Muscle of leg (tissue), 11 donors: Measurements from ENCODE around the gene LYRM4. TPM values are rescaled to one million over a fixed set of nuclear protein-coding genes. Genes with fewer than 3 reads are reported as not detected.

Experiments used
- DNase-seq: peaks from one replicate; pipeline ENCODE4 v3.0.0; 2013
- H3K27ac ChIP-seq: one replicate; pipeline ENCODE4 v1.5.1; 2013; ENCODE audit warnings: mild to moderate bottlenecking, low read length, control low read depth
- H3K27me3 ChIP-seq: one replicate; pipeline ENCODE4 v1.6.1; 2013; ENCODE audit warnings: low read length; ENCODE audit not compliant: control insufficient read depth, insufficient read depth
- H3K36me3 ChIP-seq: one replicate; pipeline ENCODE4 v1.6.1; 2013; ENCODE audit warnings: low read length; ENCODE audit not compliant: control insufficient read depth, insufficient read depth
- H3K4me1 ChIP-seq: one replicate; pipeline ENCODE4 v1.6.1; 2013; ENCODE audit warnings: low read length; ENCODE audit not compliant: control insufficient read depth, insufficient read depth
- H3K4me3 ChIP-seq: one replicate; pipeline ENCODE4 v1.5.1; 2013; ENCODE audit warnings: low read length, control low read depth
- H3K9me3 ChIP-seq: replicated peaks from 2 replicates; pipeline ENCODE4 v1.6.1; 2013; ENCODE audit warnings: low read depth, low read length; ENCODE audit not compliant: control insufficient read depth
- WGBS: methylation state at CpG from one replicate; pipeline ENCODE4 v1.1.5; 2013; ENCODE audit warnings: missing lambda C conversion rate; ENCODE audit not compliant: insufficient coverage; 5-methylcytosine and 5-hydroxymethylcytosine counted together
- polyA plus RNA-seq, 8 donors: library from polyadenylated mRNA; unstranded; fragments of 120-200 nt; gene quantifications; one replicate each; pipeline versions ENCODE4 v1.2.1 to v1.2.3, GENCODE V29; 2013; ENCODE audit warnings: inconsistent platforms in 1 of 8, low replicate concordance in 1 of 8; ENCODE audit not compliant: insufficient read length in 8 of 8, insufficient read depth in 1 of 8
- total RNA-seq: library from RNA; stranded (reverse); fragments of 120-200 nt; gene quantifications from one replicate; pipeline ENCODE4 v1.2.4, GENCODE V29; 2013

LYRM4 gene
- total and polyA plus RNA-seq, 9 donors, result 21.8 to 36.6 (median 29.4) TPM

DNA sequence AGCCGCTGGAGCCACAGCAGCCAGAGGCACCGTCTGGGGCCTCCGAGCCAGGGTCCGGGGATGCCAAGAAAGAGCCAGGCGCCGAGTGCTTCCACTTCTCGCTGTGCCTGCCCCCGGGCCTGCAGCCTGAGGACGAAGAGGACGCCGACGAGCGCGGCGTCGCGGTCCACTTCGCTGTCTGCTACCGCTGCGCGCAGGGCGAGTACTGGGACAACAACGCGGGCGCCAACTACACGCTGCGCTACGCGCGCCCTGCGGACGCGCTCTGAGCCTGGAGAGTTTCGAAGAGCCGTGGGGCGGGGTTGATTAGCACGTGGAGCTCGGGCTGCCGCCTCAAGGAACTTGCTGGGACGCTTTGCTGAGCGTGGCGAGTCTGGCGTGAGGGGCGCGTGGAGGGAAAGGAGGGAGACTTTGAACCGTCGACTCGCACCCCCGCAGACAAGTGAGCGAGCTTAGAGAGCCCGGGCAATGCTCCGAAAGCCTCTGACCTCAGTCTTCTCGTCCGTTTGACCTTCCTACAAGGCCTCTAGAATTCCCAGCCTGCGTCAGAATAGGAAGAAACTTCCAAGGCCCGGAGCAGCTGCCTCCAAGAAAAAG, 174.4 kb downstream of the LYRM4 start:
- Histone ChIP-seq H3K27ac (peak overlapping the region; percentile 7), H3K9me3 (no peaks in the 10 kb centered on the region), H3K36me3 (no peaks in the 10 kb centered on the region), H3K4me1 (peaks cover 14% of the 10 kb centered on the region), H3K27me3 (peaks cover 13% of the 10 kb centered on the region), H3K4me3 (peak overlapping the region; percentile 64)
- peak; percentile 50 for DNase-seq
- 19% methylated on average over 54 of the region's 56 CpGs for WGBS

GRCh38 chr6:5085648-5086293, 175.0 kb downstream of the LYRM4 start:
- H3K9me3 ChIP-seq, result no peaks in the 10 kb centered on the region
- DNase-seq, result peak; percentile 66
- H3K36me3 ChIP-seq, result no peaks in the 10 kb centered on the region
- peaks cover 13% of the 10 kb centered on the region for H3K27me3 ChIP-seq
- H3K4me1 ChIP-seq, result peaks cover 14% of the 10 kb centered on the region
- H3K27ac ChIP-seq, result peak overlapping the region; percentile 80
- H3K4me3 ChIP-seq, result peak overlapping the region; percentile 64
- WGBS, result under 1% methylated on average over 74 of the region's 74 CpGs

- peaks cover 13% of the 10 kb centered on the region for H3K27me3 ChIP-seq
Measured at GRCh38 chr6:5084781-5085647, 175.7 kb downstream of the LYRM4 start, which contains the start of gene PPP1R3G. TSS of gene PPP1R3G (plus strand) at chr6:5085341. CDS start at chr6:5085486, 145 bp downstream.

GRCh38 chr6:5084360-5084780, 176.4 kb downstream of the LYRM4 start:
- H3K4me3 ChIP-seq, result peak overlapping the region; percentile 64
- no peaks in the 10 kb centered on the region for H3K9me3 ChIP-seq
- peak overlapping the region; percentile 80 for H3K27ac ChIP-seq
- no peaks in the 10 kb centered on the region for H3K36me3 ChIP-seq
- WGBS, result 0% methylated on average over 57 of the region's 57 CpGs
- H3K4me1 ChIP-seq, result peaks cover 14% of the 10 kb centered on the region
- no peak for DNase-seq
- H3K27me3 ChIP-seq, result peaks cover 13% of the 10 kb centered on the region

More at GRCh38 chr6:5084781-5085647, 175.7 kb downstream of the LYRM4 start, which contains the start of gene PPP1R3G:
- peak; percentile 85 for DNase-seq
- H3K9me3 ChIP-seq, result no peaks in the 10 kb centered on the region
- H3K27ac ChIP-seq, result peak within 1 kb of the TSS; percentile 80
- H3K4me1 ChIP-seq, result peaks cover 14% of the 10 kb centered on the region
- H3K4me3 ChIP-seq, result peak within 1 kb of the TSS; percentile 64
- no peaks in the 10 kb centered on the region for H3K36me3 ChIP-seq
- 0% methylated on average over 70 of the region's 83 CpGs for WGBS

DNA sequence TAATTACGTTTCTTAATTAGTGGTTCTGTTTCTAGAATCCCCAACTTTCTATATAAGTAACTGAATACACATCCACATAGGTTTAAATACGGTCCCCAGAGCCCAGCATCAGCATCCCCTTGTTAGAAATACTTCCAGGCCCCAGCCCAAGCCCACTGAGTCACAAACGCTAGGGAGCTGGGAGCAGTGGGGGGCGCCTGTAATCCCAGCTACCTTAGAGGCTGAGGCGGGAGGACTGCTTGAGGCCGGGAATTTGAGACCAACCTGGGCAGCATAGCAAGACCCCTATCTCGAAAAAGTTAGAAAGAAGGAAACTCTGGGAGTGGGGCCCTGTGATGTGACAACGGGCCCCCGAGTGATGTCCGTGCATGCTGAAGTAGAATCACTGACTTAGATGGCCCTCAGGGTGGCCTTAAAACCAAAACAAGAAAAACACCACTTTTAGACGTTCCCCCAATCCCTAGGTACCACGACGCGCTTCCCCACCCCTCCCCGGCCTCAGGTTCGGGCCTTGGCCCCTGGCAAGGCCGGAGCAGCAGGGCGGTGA, 176.9 kb downstream of the LYRM4 start:
- peaks cover 14% of the 10 kb centered on the region for H3K4me1 ChIP-seq
- no peak for DNase-seq
- peak overlapping the region; percentile 24 for H3K4me3 ChIP-seq
- H3K27ac ChIP-seq, result peak overlapping the region; percentile 13
- peaks cover 13% of the 10 kb centered on the region for H3K27me3 ChIP-seq
- no peaks in the 10 kb centered on the region for H3K36me3 ChIP-seq
- no peaks in the 10 kb centered on the region for H3K9me3 ChIP-seq
- WGBS, result 51% methylated on average over 11 of the region's 18 CpGs

- Histone ChIP-seq H3K9me3 (no peaks in the 10 kb centered on the region), H3K4me3 (no peak overlapping the region), H3K27ac (no peak overlapping the region), H3K27me3 (peaks cover 13% of the 10 kb centered on the region), H3K36me3 (no peaks in the 10 kb centered on the region), H3K4me1 (peaks cover 14% of the 10 kb centered on the region)
- 56% methylated on average over 2 of the region's 4 CpGs for WGBS
- DNase-seq, result no peak
Measured at GRCh38 chr6:5083307-5083583, 177.5 kb downstream of the LYRM4 start.

GRCh38 chr6:5082487-5083306, 178.1 kb downstream of the LYRM4 start:
- H3K4me3 ChIP-seq, result no peak overlapping the region
- no peak for DNase-seq
- WGBS, result 72% methylated on average over 7 of the region's 12 CpGs
- H3K36me3 ChIP-seq, result no peaks in the 10 kb centered on the region
- peaks cover 14% of the 10 kb centered on the region for H3K4me1 ChIP-seq
- no peaks in the 10 kb centered on the region for H3K9me3 ChIP-seq
- H3K27ac ChIP-seq, result no peak overlapping the region
- peaks cover 13% of the 10 kb centered on the region for H3K27me3 ChIP-seq

GRCh38 chr6:5081955-5082354, 178.8 kb downstream of the LYRM4 start:
- Histone ChIP-seq H3K36me3 (no peaks in the 10 kb centered on the region), H3K9me3 (no peaks in the 10 kb centered on the region), H3K27ac (no peak overlapping the region), H3K4me3 (no peak overlapping the region), H3K27me3 (peaks cover 9% of the 10 kb centered on the region), H3K4me1 (peaks cover 14% of the 10 kb centered on the region)
- no peak for DNase-seq
- 97% methylated on average over 3 of the region's 4 CpGs for WGBS

DNA sequence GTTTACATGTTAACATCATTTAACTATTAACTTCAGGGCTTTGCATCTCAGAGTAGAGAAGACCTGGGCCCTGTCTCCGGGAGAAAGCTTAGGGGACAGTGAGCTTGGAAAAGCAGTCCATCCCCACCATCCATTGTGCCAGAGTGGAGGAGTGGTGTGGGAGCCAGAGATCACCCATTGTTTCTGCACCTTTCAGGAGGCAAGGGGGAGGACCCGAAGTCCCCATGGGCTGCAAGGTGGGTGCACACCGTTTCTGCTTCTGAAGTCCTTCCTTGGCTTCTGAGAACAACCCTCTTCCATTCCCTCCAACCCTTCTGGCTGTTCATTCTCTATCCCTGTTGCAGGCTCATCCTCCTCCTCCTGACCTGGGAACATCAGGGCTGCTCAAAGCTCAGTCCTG, 179.6 kb downstream of the LYRM4 start:
- Histone ChIP-seq H3K4me1 (peaks cover 8% of the 10 kb centered on the region), H3K27ac (no peak overlapping the region), H3K36me3 (no peaks in the 10 kb centered on the region), H3K9me3 (no peaks in the 10 kb centered on the region), H3K27me3 (peaks cover under 1% of the 10 kb centered on the region), H3K4me3 (no peak overlapping the region)
- 88% methylated on average over 2 of the region's 3 CpGs for WGBS
- no peak for DNase-seq
